ENCODE data around the gene HSPA1B. TPM values are rescaled to one million over a fixed set of nuclear protein-coding genes. Genes with fewer than 3 reads are reported as not detected.
"Not testable (repeated sequence)": the region's sequence is repeated elsewhere in the genome, so short reads cannot be mapped to it uniquely, and the experiment has no call there.

HSPA1B gene
- total RNA-seq, 3 donors from 2014 or later: 172 to 254 (median 200) TPM

DNA sequence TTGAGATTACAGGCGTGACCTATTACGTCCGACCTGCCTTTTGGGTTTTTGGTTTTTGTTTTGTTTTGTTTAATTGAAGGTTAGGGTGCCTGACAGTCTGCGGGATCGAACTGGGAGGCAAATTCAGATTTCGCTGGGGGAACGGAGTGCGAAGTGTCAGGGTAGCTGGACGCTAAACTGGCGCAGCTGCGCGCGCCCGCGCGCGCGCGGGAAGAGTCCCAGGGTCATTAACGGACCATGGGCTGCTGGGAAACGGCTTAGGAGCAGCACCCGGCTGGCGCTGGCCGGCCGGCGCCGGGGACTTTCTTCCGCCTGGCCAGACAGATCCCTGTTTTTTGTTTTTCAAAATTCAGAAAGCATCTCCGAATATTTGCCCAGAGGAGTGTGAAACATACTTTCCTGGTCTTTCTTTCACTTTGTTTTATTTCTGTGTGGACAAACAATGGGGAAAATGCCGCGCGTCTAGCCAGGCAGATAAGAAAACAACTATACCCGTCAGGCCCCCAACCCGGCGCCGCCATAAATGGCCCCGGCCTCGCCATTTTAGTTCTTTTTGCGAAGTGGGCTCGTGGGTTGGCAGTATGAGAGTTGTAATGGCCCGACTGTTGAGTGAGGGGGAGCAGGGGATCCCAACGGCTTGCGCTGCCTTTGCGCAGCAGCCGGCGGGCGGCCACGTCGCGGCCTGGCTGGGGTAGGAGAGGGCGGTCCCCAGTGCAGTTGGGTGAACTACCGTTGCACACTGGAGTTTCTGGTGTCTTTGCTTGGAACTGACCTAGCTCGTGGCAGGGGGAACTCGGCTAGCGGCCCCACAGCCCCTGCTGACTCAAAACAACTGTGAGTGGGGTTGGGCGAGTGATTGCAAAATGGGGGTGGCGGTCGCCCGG, 7.1 kb downstream of the HSPA1B start:
- Histone ChIP-seq H3K4me3 (peak overlapping the region; percentile 90), H3K36me3 (ENCODE audit: low read depth) (no peaks in the 10 kb centered on the region), H3K9me3 (no peaks in the 10 kb centered on the region), H3K4me1 (ENCODE audit: low read depth) (peaks cover 54% of the 10 kb centered on the region)
- intact Hi-C loops (cut with DNase I, micrococcal nuclease): loop anchor here in 1 of 2 donors (5.0 kb wide), 1 partner anchor 102 kb away; no protein-coding TSS in a partner anchor
- TF ChIP-seq, protein P1, sequence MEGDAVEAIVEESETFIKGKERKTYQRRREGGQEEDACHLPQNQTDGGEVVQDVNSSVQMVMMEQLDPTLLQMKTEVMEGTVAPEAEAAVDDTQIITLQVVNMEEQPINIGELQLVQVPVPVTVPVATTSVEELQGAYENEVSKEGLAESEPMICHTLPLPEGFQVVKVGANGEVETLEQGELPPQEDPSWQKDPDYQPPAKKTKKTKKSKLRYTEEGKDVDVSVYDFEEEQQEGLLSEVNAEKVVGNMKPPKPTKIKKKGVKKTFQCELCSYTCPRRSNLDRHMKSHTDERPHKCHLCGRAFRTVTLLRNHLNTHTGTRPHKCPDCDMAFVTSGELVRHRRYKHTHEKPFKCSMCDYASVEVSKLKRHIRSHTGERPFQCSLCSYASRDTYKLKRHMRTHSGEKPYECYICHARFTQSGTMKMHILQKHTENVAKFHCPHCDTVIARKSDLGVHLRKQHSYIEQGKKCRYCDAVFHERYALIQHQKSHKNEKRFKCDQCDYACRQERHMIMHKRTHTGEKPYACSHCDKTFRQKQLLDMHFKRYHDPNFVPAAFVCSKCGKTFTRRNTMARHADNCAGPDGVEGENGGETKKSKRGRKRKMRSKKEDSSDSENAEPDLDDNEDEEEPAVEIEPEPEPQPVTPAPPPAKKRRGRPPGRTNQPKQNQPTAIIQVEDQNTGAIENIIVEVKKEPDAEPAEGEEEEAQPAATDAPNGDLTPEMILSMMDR (IDR thresholded peaks at IDR 0.05): no peak
- ATAC-seq (peak; percentile 84), DNase-seq (peak; percentile 92 to 93 (median 93))

DNA sequence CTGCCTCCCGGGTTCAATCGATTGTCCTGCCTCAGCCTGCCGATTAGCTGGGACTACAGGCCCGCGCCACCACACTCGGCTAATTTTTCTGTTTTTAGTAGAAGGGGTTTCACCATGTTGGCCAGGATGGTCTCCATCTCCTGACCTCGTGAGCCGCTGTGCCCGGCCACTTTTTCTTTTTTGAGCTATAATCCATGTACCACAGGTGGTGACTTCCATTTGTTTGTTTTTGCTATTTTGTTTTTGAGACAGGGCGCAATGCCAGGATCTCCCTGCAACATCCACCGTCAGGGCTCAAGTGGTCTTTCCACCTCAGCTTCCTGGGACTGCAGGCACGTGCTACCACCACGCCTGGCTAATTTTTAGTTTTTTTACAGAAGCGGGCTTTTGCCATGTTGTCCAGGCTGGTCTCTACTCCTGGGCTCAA, 8.5 kb downstream of the HSPA1B start:
- H3K4me3 ChIP-seq: no peak overlapping the region
- H3K4me1 ChIP-seq (ENCODE audit: low read depth): peaks cover 50% of the 10 kb centered on the region
- TF ChIP-seq, protein P1 (IDR thresholded peaks at IDR 0.05): no peak
- intact Hi-C loops (cut with DNase I, micrococcal nuclease): no loop called here
- ATAC-seq (no peak), DNase-seq (peak in 1 of 3 donors; percentile 28)
- H3K36me3 ChIP-seq (ENCODE audit: low read depth): no peaks in the 10 kb centered on the region
- no peaks in the 10 kb centered on the region for H3K9me3 ChIP-seq

DNA sequence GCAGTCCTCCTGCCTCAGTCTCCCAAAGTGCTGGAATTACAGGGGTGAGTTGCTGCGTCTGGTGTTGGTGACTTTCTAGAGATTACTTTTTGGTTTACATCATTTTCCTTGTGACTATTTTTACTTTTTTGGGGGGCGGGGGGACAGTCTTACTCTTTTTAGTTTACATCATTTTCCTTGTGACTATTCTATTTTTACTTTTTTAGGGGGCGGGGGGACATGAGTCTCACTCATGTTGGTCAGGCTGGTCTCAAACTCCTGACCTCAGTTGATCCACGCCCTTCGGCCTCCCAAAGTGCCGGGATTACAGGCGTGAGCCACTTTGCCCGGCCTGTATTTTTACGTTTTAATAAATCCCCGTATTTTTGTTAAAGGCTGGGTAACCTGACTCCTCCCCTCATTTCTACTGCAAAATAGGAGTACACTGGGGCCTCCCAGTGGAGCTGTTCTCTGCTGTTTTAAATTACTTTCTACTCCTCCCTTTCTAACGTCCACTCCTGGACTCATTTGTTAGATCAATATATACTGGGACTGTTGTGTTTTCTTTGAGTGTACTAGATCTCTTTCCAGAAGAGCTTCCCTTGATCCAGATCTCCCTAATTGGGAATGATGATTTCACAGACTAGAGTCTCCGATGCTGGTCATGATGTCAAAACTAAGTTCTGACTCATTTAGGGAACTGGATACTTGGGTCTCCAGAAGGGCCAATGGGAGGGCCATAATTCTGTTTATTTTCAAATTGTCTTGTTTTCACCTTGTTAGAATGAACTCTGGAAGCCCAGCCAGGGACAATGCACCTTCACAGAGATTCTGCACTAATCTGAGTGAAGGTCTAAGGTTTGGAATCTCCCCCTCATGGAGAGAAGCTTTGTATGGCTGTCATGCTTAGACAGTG, 9.2 kb downstream of the HSPA1B start:
- H3K4me3 ChIP-seq: no peak overlapping the region
- peak in 1 of 3 donors; percentile 18 for DNase-seq
- TF ChIP-seq, protein P1 (IDR thresholded peaks at IDR 0.05): no peak
- H3K36me3 ChIP-seq (ENCODE audit: low read depth): no peaks in the 10 kb centered on the region
- intact Hi-C loops (cut with DNase I, micrococcal nuclease): no loop called here
- ATAC-seq: no peak
- no peaks in the 10 kb centered on the region for H3K9me3 ChIP-seq
- peaks cover 43% of the 10 kb centered on the region for H3K4me1 ChIP-seq (ENCODE audit: low read depth)

DNA sequence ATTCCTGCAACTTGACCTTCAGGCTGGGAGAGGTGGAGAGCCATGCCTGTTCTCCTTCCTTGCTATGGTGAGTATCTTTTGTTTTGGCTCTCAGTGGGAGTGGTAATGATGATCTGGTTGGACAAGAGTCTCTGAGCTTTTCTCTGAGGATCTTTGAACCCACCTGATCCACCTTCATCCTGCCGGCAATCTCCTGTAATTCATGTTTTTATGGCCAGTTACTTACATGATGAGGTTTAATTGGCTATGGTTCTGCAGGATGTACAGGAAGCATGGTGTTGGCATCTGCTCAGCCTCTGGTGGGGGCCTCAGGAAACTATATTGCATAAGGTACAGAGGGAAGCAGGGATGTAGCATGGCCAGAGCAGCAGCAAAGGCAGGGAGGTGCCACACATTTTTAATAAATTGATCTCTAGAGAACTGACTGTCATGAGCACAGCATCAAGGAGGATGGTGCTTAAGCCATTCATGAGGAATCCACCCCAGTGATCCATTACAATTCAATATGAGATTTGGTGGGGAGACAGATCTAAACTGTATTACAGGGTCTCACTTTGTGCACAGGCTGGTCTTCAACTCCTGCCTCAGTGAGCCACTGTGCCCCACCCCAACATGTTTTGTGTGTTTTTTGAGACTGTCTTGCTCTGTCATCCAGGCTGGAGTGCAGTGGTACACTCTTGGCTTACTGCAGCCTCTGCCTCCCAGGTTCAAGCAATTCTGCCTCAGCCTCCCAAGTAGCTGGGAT, 10.0 kb downstream of the HSPA1B start:
- DNase-seq: peak in 1 of 3 donors; percentile 72
- H3K36me3 ChIP-seq (ENCODE audit: low read depth): no peaks in the 10 kb centered on the region
- ATAC-seq: peak; percentile 56
- intact Hi-C loops (cut with DNase I, micrococcal nuclease): no loop called here
- H3K9me3 ChIP-seq: no peaks in the 10 kb centered on the region
- TF ChIP-seq, protein P1 (IDR thresholded peaks at IDR 0.05): no peak
- H3K4me3 ChIP-seq: no peak overlapping the region
- H3K4me1 ChIP-seq (ENCODE audit: low read depth): peaks cover 36% of the 10 kb centered on the region

DNA sequence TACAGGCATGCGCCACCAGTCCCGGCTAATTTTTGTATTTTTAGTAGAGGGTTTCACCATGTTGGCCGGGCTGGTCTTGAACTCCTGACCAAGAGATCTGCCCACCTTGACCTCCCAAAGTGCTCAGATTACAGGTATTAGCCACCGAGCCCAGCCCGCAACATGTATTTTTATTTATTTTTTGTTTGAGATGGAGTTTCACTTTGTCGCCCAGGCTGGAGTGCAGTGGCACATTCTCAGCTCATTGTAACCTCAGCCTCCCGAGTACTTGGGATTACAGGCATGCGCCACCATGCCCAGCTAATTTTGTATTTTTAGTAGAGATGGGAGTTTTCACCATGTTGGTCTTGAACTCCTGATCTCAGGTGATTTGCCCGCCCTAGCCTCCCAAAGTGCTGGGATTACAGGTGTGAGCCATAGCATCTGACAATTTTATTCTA, 10.6 kb downstream of the HSPA1B start:
- H3K4me3 ChIP-seq; DNase-seq; H3K36me3 ChIP-seq (ENCODE audit: low read depth); ATAC-seq; H3K9me3 ChIP-seq; intact Hi-C loops (cut with DNase I, micrococcal nuclease): not testable (repeated sequence)
- peaks cover 30% of the 10 kb centered on the region for H3K4me1 ChIP-seq (ENCODE audit: low read depth)

Data from mucosa of descending colon (tissue), 3 donors.